Posterior cingulate gyrus (tissue), 11 donors: ENCODE results near the gene SYNE4.
"Not testable (repeated sequence)": the region's sequence is repeated elsewhere in the genome, so short reads cannot be mapped to it uniquely, and the experiment has no call there.

ENCODE experiments used
- DNase-seq, 10 donors: peaks; one replicate each; pipeline versions ENCODE4 v3.0.0 to v3.0.0-alpha.2; 2020 to 2021; ENCODE audit warnings: mixed read lengths in 3 of 10
- intact Hi-C: fragments of 100-400 bp; cut with DNase I; formaldehyde crosslinking; loops from one replicate; pipeline ENCODE4 v1.15.1; 2023

Gene SYNE4

DNA sequence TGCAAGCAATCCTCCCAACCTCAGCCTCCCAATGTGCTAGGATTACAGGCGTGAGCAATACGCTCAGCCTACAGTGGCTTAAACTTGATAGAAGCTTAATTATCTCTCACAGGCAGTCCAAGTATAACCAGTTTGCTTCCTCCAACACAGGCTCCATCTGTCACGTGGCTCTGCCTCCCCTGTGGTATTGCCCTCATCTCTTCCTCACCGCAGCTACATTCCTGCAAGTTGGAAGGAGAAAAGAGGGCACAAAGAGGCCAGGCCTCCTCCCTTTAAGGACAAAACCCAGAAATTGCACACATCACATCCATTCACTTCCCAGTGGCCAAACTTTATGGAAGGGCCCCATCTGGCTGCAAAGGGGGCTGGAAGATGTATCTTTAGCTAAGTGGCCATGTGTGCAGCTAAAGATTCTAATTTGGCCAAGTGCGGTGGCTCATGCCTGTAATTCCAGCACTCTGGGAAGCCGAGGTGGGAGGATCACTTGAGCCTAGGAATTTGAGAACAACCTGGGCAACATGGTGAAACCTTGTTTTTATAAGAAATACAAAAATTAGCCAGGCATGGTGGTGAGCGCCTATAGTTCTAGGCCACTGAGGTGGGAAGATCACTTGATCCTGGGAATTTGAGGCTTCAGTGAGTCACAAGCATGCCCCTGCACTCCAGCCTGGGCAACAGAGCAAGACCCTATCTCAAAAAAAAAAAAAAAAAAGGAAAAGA lies 16.7 kb downstream of the SYNE4 start:
- intact Hi-C loops, result no loop called here
- no peak for DNase-seq

- DNase-seq, result no peak
- intact Hi-C loops, result no loop called here
These were observed 17.6 kb downstream of the SYNE4 start for GRCh38 chr19:35990771-35991730.

- intact Hi-C loops, result no loop called here
- DNase-seq, result no peak
These were observed 18.5 kb downstream of the SYNE4 start for GRCh38 chr19:35990156-35990555.

DNA sequence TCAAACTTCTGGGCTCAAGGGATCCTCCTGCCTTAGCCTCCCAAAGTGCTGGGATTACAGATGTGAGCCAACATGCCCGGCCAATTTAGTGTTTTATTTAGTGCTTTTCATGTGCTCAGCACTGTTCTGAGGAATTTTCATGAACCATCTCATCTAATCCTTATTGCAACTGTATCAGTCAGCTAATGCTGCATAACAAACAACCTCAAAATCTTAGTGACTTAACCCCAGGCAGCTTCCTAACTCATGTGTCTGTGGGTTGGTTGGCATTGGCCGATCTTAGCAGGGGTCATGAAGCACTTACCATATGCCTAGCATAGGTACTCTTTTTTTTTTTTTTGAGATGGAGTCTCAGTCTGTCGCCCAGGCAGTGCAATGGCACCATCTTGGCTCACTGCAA lies 19.8 kb downstream of the SYNE4 start:
- no peak for DNase-seq
- intact Hi-C loops, result no loop called here

DNA sequence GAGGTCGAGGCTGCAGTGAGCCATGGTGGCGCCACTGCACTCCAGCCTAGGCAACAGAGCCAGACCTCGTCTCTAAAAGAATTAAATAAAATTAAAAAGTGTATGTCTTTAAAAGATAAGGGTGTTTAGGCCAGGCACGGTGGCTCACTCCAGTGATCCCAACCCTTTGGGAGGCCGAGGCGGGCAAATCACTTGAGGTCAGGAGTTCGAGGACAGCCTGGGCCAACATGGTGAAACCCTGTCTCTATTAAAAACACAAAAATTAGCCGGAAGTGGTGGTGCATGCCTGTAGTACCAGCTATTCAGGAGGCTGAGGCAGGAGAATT lies 21.1 kb downstream of the SYNE4 start:
- intact Hi-C loops, result no loop called here
- no peak for DNase-seq

DNA sequence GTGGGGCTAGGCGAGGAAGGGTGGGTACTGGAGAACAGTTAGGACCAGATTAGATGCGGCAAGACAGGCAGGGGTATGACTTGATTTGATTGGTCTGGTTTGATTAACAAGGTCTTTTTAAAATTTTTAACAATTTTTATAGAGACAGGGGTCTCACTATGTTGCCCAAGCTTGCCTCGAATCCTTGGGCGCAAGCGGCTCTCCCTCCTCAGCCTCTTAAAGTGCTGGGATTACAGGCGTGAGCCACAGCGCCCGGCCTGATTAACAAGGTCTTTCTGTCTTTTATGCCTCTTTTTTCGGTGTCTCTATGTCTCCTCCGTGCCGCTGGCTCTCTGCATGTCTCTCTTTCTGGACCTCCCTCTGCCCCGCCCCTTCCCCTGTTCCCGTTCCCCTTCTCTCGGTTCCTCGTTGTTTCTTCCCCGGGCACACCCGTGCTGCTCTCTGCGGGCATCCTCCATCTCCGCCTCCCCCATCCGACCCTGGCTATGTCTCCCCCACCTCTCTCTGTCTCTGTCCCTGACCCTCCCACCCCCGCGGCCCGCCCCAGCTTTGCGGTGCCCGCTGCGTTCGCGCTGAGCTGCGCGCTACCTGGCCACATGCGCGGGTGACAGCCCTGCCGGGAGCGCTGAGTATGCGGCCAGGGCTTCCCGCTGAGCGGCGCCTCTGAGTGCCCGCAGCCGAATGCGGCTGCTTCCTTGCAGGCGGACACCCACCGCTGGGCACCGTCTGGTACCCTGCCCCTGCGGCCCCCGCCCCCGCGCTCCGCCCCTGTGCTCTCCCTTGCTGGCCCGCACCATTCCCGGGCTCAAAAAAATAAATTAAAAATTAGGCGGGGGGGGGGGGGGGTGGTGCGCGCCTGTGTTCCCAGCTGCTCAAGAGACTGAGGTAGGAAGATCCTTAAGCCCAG lies 21.7 kb downstream of the SYNE4 start:
- intact Hi-C loops, result no loop called here
- DNase-seq, result peak in 8 of 10 donors; percentile 38 to 94 (median 62)

GRCh38 chr19:35986111-35986510 lies 22.5 kb downstream of the SYNE4 start:
- intact Hi-C loops, result no loop called here
- no peak for DNase-seq

DNA sequence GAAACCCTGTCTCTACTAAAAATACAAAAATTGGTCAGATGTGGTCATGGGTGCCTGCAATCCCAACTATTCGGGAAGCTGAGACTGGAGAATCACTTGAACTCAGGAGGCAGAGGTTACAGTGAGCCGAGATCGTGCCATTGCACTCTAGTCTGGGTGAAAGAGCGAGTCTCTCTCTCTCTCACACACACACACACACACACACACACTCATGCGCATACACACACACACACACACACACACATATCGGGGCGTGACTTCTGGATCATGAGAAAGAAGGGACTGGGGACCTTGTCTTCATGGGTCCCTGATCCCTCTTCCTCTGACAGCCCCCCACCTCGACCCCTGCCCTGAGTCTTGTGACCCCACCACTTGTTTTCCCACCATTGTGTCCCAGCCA lies 25.4 kb downstream of the SYNE4 start:
- DNase-seq, result no peak
- intact Hi-C loops, result no loop called here

DNA sequence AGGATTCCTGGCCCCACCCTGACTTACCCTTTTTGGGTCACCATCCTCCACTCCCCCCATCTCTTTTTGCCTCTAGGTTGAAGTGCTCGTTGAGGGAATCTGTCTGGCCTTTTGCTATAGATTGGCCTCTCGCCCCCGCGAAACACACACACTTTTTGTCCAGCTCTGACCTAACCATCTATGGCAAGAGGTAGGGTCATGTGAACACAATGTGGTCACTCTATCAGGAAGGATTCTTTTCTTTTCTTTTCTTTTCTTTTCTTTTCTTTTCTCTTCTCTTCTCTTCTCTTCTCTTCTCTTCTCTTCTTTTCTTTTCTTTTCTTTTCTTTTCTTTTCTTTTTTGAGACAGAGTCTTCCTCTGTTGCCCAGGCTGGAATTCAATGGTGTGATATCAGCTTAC lies 27.6 kb downstream of the SYNE4 start:
- intact Hi-C loops, DNase-seq: not testable (repeated sequence)

DNA sequence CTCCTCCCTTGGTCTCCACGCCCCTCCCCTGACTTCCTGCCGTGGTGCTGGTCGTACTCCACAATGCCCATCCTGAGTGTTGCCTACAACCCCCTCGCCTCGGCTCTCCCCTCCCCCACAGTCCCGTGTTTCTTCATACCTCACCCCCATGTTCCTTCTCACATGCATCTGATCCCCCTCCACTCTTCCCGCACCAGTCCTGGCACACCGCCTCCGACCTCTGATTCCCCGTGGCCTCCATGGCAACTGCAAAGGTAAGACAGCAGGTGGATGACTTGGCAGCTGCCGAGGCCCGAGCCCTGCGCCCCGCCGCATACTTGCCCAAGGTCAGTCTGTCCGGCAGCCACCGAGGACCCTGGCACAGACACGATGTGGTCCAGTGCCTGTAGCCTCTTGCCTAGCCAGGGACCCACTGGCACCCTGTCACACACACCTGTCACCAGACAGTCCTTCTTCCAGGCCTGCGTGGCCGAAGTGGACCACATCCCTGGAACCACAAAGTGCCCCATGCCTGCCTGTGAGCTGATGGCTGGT lies 29.7 kb downstream of the SYNE4 start:
- DNase-seq, result no peak

GRCh38 chr19:35978271-35978670 lies 30.3 kb downstream of the SYNE4 start:
- intact Hi-C loops, result no loop called here
- no peak for DNase-seq

More for the DNA sequence above, 29.7 kb downstream of the SYNE4 start:
- intact Hi-C loops, result no loop called here

- intact Hi-C loops, result no loop called here
- DNase-seq, result no peak
These were observed 31.0 kb downstream of the SYNE4 start for GRCh38 chr19:35977446-35978222.

GRCh38 chr19:35975608-35976214 lies 32.9 kb downstream of the SYNE4 start:
- DNase-seq, result no peak
- intact Hi-C loops, result no loop called here

DNA sequence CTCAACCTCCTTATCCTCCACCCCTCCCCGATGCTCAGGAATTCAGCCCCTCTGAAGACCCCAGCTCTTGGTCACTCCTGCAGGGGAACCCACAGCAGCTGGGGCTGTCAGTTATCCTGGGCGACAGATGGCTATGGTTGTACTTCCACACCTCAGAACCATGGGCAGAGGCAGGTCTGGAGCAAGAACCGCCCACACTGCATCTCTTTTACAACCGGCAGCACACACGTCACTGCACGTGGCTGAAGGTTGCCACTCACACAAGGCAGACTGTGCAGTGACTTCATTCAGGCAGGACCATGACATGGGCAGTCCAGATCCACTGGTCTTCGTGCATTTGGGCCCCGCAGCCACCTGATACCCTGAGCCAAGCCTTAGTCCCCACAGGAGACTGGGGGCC lies 35.1 kb downstream of the SYNE4 start:
- DNase-seq, result peak in 5 of 10 donors; percentile 21 to 90 (median 59)
- intact Hi-C loops, result no loop called here

DNA sequence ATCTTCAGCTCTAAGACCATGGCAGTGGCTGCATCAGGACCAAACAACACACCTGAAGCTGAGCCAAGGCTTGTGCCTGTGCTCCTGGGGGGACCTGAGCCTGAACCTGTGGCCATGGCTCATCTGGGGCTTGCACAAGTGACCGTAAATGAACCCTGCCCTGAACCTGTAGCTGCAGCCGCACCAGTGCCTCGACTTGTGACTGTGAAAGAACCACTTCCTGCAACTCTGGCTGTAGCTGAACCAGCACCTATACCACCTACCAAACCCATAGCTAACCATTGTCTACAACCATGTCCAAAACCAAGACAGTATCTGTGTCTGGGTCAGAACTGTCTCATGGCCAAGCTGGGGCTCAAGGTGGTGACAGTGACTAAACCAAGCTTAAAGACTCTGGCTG lies 41.8 kb downstream of the SYNE4 start:
- no peak for DNase-seq
- intact Hi-C loops, result no loop called here

GRCh38 chr19:35963514-35963913 lies 45.1 kb downstream of the SYNE4 start:
- intact Hi-C loops, result no loop called here
- DNase-seq, result peak in 1 of 10 donors; percentile 27

DNA sequence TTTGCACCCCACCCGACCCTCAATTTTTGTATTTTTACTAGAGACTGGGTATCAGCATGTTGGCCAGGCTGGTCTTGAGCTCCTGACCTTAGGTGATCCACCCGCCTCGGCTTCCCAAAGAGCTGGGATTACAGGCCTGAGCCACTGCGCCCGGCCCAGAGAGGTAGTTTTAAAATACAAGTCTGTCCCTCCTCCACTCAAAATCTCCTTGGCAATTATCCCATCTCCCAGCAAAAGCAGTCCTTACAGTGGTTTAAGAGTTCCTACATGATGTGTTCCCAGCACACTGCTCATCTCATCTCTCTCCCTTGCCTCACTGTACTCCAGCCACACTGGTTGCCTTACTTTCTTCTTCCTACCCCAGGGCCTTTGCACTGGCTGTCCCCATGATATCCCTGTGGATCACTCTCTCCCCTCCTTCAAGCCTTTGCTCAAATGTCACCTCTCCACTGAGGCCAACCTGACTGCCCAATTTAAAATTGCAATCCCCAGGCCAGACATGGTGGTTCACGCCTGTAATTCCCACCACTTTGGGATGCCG lies 48.1 kb downstream of the SYNE4 start:
- no peak for DNase-seq
- intact Hi-C loops, result no loop called here

DNA sequence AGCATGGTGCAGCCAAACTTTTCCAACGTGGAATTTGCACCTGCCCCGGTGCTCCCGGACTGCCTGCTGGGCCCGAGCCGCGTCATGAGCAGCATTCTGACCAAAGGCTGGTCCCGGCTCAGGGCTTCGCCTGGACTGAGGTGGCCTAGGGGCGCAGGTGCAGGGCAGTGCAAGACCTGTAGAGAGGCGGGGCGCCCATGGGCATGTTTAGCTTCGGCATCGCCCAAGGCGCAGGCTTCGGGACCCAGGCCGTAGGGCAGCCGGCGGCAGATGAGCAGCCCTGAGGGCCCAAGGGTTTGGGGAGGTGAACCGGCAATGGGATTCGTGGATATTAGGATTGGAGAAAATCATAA lies 48.7 kb downstream of the SYNE4 start:
- DNase-seq, result no peak
- intact Hi-C loops, result loop anchor here (10.0 kb wide), 1 partner anchor 215 kb away; no protein-coding TSS in a partner anchor
